ENCODE results near the gene EGLN2. TPM values are rescaled to one million over a fixed set of nuclear protein-coding genes. Genes with fewer than 3 reads are reported as not detected.
A peak's percentile ranks its signal among the peaks of the same experiment; 100 is the strongest.
"Not testable (repeated sequence)": the region's sequence is repeated elsewhere in the genome, so short reads cannot be mapped to it uniquely, and the experiment has no call there.

EGLN2 gene
- total RNA-seq, 1 donor from 2014 or later: 108 TPM

DNA sequence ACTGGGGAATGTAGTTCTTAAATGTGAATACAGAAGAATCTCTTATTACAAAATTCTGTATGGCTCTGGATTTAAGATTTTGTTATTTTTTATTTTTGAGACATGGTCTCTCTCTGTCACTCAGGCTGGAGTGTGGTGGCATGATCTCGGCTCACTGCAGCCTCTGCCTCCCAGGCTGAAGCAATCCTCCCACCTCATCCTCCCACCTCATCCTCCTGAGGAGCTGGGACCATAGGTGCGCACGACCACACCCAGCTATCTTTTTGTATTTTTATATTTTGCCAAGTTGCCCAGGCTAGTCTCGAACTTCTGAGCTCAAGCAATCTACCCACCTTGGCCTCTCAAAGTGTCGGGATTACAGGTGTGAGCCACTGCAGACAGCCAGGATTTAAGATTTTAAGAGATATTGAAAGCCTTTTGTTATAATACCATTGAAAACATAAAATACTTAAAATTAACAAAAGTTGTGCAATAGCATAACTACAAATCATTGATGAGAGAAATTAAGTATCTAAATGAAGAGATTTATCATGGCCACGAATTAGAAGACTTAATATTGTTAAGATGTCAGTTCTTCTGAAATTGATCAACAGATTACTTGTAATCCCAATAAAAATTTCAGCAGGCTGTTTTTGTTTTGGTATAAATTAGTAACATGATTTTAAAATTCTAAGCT is 37.9 kb downstream of the EGLN2 start:
- Mint-ChIP-seq H3K4me1 (peaks cover 8% of the 10 kb centered on the region), H3K27ac (no peak overlapping the region), H3K27me3 (ENCODE audit: low read depth) (peaks cover 22% of the 10 kb centered on the region), H3K9me3 (peaks cover 3% of the 10 kb centered on the region), H3K4me3 (no peak overlapping the region), H3K36me3 (no peaks in the 10 kb centered on the region)
- TF ChIP-seq, protein P1, sequence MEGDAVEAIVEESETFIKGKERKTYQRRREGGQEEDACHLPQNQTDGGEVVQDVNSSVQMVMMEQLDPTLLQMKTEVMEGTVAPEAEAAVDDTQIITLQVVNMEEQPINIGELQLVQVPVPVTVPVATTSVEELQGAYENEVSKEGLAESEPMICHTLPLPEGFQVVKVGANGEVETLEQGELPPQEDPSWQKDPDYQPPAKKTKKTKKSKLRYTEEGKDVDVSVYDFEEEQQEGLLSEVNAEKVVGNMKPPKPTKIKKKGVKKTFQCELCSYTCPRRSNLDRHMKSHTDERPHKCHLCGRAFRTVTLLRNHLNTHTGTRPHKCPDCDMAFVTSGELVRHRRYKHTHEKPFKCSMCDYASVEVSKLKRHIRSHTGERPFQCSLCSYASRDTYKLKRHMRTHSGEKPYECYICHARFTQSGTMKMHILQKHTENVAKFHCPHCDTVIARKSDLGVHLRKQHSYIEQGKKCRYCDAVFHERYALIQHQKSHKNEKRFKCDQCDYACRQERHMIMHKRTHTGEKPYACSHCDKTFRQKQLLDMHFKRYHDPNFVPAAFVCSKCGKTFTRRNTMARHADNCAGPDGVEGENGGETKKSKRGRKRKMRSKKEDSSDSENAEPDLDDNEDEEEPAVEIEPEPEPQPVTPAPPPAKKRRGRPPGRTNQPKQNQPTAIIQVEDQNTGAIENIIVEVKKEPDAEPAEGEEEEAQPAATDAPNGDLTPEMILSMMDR (IDR thresholded peaks at IDR 0.05; ENCODE audit: unreplicated experiment): no peak
- DNase-seq (ENCODE audit: low spot score in 2 of 2, unreplicated experiment in 2 of 2): no peak

DNA sequence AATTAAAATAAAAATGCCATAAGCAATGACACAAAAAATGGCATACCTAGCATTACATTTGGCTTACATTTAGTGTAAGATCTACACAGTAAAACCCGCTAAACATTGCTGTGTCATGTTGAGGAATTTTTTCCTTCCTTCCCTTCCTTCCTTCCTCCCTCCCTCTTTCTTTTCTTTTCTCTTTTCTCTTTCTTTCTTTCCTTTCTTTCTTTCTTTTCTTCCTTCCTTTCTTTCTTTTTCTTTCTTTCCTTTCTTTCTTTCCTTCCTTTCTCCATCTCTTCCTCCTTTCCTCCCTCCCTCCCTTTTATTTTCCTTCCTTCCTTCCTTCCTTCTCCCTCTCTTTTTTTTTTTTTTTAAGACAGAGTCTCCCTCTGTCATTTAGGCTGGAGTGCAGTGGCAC is 39.5 kb downstream of the EGLN2 start:
- H3K9me3 Mint-ChIP-seq; DNase-seq (ENCODE audit: low spot score in 2 of 2, unreplicated experiment in 2 of 2); H3K27ac Mint-ChIP-seq; H3K4me3 Mint-ChIP-seq; H3K36me3 Mint-ChIP-seq; H3K4me1 Mint-ChIP-seq: not testable (repeated sequence)
- peaks cover 26% of the 10 kb centered on the region for H3K27me3 Mint-ChIP-seq (ENCODE audit: low read depth)

DNA sequence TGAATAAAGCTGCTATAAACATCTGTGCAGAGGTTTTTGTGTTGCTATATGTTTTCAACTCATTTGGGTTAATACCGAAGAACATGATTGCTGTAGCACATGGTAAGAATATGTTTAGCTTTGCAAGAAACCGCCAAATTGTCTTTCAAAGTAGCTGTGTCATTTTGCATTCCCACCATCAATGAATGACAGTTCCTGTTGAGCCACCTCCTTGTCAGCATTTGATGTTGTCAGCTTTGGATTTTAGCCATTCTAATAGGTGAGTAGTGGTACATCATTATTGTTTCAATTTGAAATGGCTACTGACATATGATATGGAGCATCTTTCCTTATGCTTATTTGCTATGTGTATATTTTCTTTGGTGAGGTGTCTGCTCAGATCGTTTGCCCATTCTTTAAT is 43.0 kb downstream of the EGLN2 start:
- H3K27me3 Mint-ChIP-seq (ENCODE audit: low read depth): peaks cover 54% of the 10 kb centered on the region
- not testable (repeated sequence) for H3K4me1 Mint-ChIP-seq

DNA sequence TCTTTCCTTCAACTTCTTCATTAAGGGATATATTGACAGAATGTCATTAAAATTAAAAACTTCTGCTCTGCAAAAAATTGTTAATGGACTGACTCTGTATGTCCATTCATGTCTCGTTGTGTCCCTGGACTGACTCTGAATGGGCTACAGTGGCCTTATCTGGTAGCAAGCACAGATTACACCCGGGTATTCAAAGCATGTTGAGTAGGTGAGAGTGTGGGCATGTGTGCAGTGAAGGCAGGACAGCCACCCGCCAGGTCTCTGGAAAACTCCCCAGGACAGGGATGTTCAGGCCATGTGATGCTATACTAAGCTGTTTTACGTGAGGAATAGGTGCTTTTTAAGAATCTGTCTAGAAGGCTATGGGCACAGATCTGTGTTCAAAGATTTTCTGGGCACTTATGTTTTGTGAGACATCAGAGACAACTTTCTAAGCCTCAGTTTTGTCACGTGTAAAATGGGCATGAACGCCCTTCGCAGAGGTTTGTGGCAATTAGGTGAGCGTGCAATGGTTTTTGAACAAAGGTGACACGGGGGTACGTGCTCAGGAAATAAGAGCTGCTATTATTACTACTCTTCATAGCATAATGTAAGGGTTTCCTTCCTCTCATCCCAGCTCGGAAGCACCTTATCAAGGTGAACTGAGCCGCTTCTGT is 44.1 kb downstream of the EGLN2 start:
- not testable (repeated sequence) for H3K9me3 Mint-ChIP-seq; H3K27ac Mint-ChIP-seq; H3K4me1 Mint-ChIP-seq; H3K36me3 Mint-ChIP-seq; DNase-seq (ENCODE audit: low spot score in 2 of 2, unreplicated experiment in 2 of 2)
- peaks cover 66% of the 10 kb centered on the region for H3K27me3 Mint-ChIP-seq (ENCODE audit: low read depth)
- peak overlapping the region; percentile 64 for H3K4me3 Mint-ChIP-seq

More for the DNA sequence above, 43.0 kb downstream of the EGLN2 start:
- H3K36me3 Mint-ChIP-seq; DNase-seq (ENCODE audit: low spot score in 2 of 2, unreplicated experiment in 2 of 2); H3K4me3 Mint-ChIP-seq; H3K9me3 Mint-ChIP-seq; H3K27ac Mint-ChIP-seq: not testable (repeated sequence)

DNA sequence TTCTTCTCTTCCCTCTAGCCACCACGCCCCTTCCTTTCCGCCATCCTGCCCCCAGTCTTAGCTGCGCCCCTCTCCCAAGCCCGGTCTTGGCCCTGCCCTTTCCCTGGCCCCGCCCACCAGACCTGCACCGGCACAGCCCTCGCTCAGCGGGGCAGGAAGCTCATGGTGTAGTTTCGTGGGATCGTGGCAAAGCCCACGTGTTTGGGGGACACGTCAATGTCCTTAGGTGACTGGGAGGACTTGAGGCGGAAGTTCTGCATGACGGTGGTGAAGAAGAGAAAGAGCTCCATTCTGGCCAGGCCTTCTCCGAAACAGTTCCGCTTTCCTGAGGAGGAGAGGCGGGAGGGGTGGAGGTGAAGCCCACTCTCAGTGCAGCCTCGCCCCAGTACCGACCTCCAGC is 44.7 kb downstream of the EGLN2 start:
- not testable (repeated sequence) for DNase-seq (ENCODE audit: low spot score in 2 of 2, unreplicated experiment in 2 of 2); H3K36me3 Mint-ChIP-seq; H3K27ac Mint-ChIP-seq; H3K9me3 Mint-ChIP-seq; H3K4me1 Mint-ChIP-seq
- peaks cover 71% of the 10 kb centered on the region for H3K27me3 Mint-ChIP-seq (ENCODE audit: low read depth)
- H3K4me3 Mint-ChIP-seq: peak overlapping the region; percentile 64

DNA sequence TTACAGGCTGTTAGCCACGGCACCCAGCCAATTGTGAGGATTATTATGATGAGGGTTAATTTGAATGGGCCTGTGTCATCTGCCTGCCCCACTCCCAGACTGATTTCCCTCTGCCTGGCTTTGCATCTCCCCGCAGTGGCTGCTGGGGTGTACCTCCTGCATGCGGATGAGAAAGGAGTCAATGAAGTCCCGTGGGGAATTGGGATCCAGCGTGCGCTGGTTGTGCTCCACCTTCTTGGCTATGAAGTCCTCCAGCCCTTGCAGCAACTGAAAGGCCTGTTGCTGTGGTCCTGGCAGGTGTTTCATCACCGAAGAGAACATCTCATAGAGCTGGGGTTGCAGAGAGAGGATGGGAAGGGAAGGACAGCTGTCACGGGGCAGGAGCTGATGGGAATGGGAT is 47.7 kb downstream of the EGLN2 start:
- H3K36me3 Mint-ChIP-seq: not testable (repeated sequence)
- H3K27me3 Mint-ChIP-seq (ENCODE audit: low read depth): peaks cover 79% of the 10 kb centered on the region

DNA sequence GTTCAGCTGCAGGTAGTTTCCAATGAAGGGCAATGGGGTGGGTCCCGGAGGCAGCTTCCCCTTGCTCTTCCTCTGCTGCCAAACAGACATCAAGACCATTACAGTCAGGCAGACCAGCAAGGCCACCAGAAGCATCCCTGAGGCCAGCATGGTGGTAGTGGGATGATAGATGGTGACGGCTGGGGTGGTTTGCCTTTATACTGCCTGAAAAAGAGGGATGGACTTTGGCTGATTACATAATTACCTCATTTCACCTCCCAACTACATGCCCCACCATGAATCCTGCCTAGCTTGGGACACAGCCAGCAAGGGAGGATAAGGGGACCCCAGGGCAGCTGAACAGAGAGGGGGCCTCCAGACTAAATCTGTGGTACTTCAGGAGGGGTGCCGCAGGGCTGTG is 51.3 kb downstream of the EGLN2 start, which contains the start of gene CYP2A6:
Gene CYP2A6, minus strand, starts transcription at position 171 of the 400 bp plus-strand sequence. Its CDS starts 21 bp downstream, at position 150.
- DNase-seq (ENCODE audit: low spot score in 2 of 2, unreplicated experiment in 2 of 2); H3K4me1 Mint-ChIP-seq; H3K9me3 Mint-ChIP-seq; H3K4me3 Mint-ChIP-seq; H3K36me3 Mint-ChIP-seq; H3K27ac Mint-ChIP-seq: not testable (repeated sequence)
- peaks cover 75% of the 10 kb centered on the region for H3K27me3 Mint-ChIP-seq (ENCODE audit: low read depth)

More for the DNA sequence above, 47.7 kb downstream of the EGLN2 start:
- H3K4me1 Mint-ChIP-seq; H3K4me3 Mint-ChIP-seq; DNase-seq (ENCODE audit: low spot score in 2 of 2, unreplicated experiment in 2 of 2); H3K27ac Mint-ChIP-seq; H3K9me3 Mint-ChIP-seq: not testable (repeated sequence)

DNA sequence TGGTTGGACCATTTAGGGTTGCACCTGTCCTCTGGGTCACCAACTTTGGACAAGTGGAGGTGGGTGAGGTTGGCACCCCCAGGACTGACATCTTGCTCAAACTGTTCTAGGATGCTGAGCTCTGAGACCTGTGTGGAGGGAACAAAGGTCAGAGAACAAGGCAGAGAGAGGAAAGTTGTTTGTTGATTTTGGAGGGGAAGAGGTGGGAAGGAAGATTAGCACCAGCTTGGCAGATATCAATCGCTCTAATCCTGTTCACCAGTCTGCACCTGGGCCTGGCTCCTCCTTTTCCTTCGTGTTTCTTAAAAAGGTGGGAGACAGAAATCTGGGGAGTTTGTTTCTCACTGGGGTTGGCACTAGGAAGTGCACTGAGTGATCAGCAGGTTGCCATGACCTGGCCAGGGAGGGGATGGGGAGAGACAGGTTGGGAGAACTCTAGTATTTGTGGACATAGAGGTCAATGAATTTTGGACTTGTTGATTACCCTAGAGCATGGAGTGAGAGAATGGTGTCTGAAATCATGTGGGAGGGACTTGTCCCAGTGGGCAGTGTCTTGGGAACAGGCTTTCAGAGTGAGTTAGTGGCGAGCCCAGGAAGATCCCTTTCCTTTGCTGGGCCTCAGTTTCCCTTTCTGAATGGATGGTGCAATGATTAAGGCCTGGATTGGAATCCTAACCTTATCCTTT is 53.6 kb downstream of the EGLN2 start:
- DNase-seq (ENCODE audit: low spot score in 2 of 2, unreplicated experiment in 2 of 2); H3K4me3 Mint-ChIP-seq; H3K36me3 Mint-ChIP-seq; H3K27ac Mint-ChIP-seq; H3K4me1 Mint-ChIP-seq; H3K9me3 Mint-ChIP-seq: not testable (repeated sequence)
- peaks cover 54% of the 10 kb centered on the region for H3K27me3 Mint-ChIP-seq (ENCODE audit: low read depth)

Other genes starting within 250 kb of the EGLN2 start
- 60.9 to 65.3 TPM (median 61.6 TPM) in 3 replicates for gene SHKBP1, start 222.3 kb upstream of the EGLN2 start, total RNA-seq
- gene LTBP4, start 197.8 kb upstream of the EGLN2 start, total RNA-seq: 341 to 364 TPM (median 344 TPM) in 3 replicates
- gene NUMBL, start 108.5 kb upstream of the EGLN2 start, total RNA-seq: 35.0 to 42.5 TPM (median 39.2 TPM) in 3 replicates
- 45.9 to 58.3 TPM (median 54.8 TPM) in 3 replicates for gene COQ8B, start 82.3 kb upstream of the EGLN2 start, total RNA-seq
- 26.2 to 28.3 TPM (median 27.0 TPM) in 3 replicates for gene ITPKC, start 82.1 kb upstream of the EGLN2 start, total RNA-seq
- gene ACTMAP, start 48.7 kb upstream of the EGLN2 start, total RNA-seq: 14.2 to 18.4 TPM (median 15.0 TPM) in 3 replicates
- 109 to 121 TPM (median 111 TPM) in 3 replicates for gene SNRPA, start 48.0 kb upstream of the EGLN2 start, total RNA-seq
- gene MIA, start 23.7 kb upstream of the EGLN2 start, total RNA-seq: 1.2 to 2.7 TPM (median 1.4 TPM) in 3 replicates
- gene RAB4B, start 20.9 kb upstream of the EGLN2 start, total RNA-seq: 13.2 to 15.8 TPM (median 14.5 TPM) in 3 replicates
- gene CYP2A6, start 51.3 kb downstream of the EGLN2 start, total RNA-seq: 0.27 to 0.40 TPM (median 0.34 TPM) in 3 replicates
- not detected in 3 replicates for gene CYP2A7, start 83.0 kb downstream of the EGLN2 start, total RNA-seq
- not detected in 3 replicates for gene CYP2B6, start 192.1 kb downstream of the EGLN2 start, total RNA-seq

All from mesothelial cell of epicardium (in vitro differentiated cells).